NCI-H1105 (cell line): Measurements from ENCODE around the gene SORCS3.

Experiments used
- DNase-seq: peaks from one replicate; lab custom pipeline; 2025; lab: John Stamatoyannopoulos, UW

The SORCS3 gene

DNA sequence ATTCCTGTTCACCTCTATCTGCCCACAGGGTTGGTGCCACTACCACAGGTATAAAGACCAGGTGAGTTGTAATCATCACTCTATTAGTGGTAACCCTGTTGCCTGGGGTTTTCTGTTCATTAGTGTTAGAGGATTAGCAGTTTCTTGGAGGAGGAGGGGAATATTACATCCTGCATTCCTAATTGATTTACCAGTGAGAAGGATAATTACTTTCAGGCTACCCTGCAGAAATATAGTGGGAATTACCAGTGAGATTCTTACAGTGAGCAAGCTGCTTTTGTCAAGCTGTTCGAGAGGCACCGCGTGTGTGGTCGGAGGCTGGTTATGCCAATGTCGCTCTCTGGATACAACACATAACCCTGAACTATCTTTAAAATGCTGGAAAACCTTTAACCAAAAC is 280.7 kb downstream of the SORCS3 start:
- no peak for DNase-seq

DNA sequence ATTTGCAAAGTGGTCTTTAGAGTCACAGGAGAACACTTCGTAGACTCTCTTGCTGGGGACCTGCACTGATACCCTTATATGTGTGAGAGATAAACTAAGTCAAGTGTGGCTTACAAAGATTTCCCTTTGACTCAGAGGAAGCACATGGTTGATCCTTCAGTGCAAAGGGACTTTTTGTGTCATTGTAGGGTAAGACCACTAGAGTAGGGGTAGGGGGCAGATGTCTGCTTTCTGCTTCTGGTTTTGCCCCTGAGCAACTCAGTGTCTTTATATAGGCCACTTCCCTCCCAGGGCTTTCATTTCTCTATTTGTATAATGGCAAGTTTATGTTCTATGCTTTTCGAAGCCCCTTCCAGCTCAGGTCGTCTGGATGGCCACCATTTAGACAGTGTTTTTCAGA is 281.7 kb downstream of the SORCS3 start:
- DNase-seq, result no peak

DNA sequence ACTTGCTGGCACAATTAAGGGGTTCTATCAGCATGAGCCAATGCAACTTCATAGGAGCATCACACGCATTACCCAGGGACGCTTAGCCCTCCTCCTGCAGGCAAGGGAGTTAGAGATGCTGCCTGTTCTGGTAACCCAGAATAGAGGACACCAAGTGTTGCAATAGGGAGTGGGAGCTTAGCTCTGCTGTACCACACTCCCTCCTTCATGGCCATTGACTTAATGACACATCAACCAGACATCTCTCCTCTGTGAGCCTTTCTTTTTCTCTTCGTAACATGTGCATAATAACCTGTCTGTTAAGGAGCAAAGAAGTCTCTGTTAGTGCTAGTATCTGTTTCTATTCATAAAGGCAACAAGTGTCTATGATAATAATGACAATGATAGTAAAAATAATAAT is 282.4 kb downstream of the SORCS3 start:
- DNase-seq, result no peak

DNA sequence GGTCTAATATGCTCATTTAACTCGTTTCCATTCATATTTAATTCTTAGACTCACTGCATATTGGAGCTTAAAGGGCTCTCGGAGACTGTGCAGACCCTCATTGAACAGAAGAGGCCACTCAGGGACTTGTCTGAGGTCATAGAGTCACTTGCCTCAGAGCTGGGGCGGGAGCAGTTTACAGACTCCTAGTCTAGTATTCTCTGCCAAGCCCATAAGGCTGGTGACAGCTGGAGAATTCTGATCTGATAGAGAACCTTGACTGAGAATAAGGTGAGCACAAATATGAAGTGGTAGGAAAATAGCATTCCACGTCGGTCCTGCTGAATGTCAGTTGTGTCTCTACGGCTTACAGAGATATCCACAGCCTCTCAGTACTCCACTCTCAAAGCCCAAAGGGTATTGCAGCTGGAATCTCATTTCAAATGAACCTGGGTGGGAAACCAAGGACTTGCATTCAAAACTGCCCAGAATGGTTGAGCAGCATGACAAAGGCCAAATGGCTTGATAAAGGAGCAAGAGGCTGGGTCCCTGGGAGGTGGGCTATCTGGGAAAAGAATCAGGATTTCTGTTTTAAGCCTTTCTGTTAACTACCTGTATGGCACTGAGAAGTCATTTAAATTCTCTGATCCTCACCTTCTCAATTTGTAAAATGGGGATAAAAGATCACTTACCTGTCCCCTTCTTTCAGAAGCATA is 283.2 kb downstream of the SORCS3 start:
- DNase-seq, result no peak

DNA sequence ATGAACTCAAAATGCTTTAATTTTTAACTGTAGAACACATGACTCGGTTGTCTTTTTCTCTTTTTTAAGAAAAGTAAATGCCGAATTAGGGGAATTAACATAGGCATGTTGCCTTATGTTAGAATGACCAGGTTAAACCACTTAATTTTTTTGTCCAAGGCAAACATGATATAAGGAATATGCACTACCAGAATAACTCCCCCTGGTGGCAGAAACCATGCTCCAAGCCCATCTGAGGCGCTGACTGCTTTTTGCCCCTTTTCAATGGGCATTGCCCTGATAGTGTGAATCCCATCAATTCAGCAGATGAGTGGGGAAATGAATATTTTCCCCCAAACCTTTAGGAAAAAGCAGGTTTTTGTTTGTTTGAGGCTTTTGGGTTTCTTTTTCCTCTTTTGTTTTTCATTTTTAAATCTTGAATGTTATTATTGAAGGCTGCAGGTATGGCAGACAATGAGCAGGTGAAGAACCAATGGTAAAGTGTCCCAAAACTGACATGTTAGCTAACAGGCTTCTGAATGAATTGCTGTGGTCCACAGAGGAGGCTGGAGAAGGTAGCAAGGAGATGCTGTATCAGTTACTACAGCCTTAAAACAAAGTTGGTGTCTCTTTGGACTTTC is 284.3 kb downstream of the SORCS3 start:
- DNase-seq, result peak; percentile 27

DNA sequence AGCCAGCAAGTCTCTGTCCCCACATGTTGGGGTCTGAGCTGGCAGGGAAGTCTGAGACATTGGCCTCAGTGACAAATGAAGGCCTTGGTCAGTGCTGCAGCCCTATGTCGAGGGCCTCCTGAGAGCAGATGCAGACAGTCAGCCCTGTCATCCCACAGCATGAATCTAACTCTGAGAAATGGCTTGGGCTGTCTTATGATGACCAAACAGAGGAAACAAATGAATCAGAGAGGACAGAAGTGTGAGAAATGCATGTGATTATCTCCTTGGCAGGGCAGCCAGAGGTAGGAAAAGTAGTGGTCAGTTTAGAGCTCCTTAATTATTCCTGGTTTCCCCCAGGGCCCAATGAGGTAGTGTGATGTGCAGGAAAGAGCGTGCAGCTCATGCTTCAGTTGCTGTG is 287.6 kb downstream of the SORCS3 start:
- no peak for DNase-seq

DNA sequence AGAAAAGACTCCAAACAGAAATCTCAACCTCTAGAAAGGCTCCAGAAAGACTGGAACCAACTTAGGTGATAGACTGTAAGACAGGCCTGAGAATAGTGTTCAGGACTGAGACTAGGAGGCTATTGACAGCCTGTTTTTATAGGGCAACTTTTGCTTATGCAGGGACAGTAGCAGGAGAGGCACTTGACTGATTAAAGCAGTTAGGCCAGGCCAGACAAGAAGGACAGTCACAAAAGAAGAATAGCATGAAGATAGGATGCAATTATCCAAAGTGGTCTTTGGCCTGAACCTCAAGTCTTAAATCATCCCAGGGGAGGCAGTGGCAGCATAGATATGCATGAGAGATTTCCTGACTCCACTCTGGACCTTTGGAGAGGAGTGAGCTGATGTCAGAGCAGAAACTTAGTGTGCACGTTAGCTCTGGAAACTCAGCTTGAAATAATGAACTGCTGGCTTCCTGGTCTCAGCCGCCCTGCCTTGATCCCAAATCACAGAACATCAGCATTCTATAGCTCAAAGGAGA is 290.6 kb downstream of the SORCS3 start:
- no peak for DNase-seq

DNA sequence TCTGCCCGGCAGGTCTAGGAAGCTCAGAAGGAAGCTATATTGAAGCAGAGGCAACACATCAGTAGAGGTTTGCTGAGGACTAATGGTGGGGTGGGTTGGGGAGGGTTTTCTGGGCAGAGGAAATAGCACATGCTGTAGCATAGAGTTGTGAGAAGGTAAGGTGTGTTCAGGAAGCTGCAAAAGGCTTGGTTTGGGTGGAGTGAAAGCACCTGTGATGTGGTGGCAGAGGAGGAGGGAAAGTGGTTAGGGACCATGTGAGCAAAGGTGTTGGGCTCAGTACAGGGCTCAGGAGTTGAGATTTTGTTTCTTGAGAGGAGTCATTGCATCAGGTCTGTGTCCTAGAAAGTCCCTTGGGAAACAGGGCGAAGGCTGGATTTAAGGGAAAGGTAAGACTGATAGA is 294.6 kb downstream of the SORCS3 start:
- DNase-seq, result no peak

DNA sequence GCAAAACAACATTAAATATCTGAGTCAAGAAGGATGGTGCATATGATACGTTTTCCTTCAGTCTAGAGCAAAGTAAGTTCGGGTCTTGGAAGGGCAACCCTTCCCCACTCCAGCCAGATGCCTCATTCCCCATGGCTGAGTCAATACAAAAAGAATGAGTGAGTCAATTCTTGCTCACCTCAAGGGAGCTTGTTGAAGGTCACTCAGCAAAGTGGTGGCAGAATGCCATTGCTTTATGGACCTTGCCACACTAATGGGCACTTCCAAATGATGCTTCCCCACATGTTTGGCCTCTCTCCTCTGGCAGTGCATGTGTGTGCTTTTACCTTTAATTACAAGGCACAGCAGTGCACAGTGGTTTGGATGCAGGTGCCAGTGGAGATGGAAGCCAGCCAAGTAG is 296.5 kb downstream of the SORCS3 start:
- DNase-seq, result peak; percentile 74

DNA sequence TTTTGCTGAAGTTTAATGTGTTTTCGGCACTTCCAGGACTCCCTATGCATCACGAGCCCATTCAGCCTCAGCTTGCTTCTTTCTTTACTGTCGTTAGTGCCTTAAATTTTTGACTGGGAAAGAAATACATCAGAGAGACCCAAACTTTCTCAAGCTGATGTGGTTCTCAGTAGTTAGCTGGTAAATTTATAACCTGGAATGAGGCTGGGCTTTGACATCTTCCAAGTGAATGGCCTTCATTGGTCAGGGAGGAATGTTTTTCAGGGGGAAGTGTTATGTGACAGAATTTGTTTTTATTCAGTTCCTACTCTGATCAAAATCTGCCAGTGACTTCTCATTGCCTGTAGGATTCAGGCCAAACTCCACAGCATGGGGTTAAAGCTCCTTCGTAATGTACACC is 296.9 kb downstream of the SORCS3 start:
- no peak for DNase-seq

DNA sequence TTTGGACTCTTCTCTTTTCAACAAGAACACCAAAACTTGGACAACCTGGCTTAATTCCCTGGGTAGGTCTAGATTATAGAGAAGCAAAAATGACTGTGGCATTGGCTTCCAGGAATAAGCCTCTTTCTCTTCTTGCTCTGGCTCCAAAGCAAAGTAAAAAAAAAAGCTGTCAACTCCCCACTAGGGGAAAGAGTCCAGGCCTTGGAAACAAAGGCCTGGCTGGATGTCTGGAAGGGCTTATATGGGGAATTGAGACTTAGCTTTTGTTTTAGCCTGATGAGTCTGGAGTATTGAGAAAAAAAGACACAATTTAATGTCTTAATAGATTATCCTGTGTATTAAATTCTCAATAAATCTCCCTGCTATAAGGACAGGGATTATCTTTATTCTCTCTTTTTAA is 300.6 kb downstream of the SORCS3 start:
- no peak for DNase-seq

DNA sequence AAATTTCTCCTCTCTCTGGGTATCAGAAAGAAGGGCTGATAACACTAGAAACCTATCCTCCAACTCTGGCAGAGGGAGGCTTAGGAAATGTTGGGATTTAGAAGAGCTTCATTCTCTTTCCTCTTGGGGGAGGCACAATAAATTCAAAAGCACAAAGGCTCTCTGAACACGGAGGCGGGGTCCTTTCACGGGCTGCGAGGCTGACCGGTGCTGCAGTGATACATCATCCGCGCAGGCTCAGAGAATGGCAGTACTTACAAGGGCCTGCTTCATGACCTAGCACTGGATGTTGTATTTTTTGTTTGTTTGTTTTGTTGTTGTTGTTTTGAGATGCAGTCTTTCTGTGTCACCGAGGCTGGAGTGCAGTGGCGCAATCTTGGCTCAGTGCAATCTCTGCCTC is 306.2 kb downstream of the SORCS3 start:
- no peak for DNase-seq

DNA sequence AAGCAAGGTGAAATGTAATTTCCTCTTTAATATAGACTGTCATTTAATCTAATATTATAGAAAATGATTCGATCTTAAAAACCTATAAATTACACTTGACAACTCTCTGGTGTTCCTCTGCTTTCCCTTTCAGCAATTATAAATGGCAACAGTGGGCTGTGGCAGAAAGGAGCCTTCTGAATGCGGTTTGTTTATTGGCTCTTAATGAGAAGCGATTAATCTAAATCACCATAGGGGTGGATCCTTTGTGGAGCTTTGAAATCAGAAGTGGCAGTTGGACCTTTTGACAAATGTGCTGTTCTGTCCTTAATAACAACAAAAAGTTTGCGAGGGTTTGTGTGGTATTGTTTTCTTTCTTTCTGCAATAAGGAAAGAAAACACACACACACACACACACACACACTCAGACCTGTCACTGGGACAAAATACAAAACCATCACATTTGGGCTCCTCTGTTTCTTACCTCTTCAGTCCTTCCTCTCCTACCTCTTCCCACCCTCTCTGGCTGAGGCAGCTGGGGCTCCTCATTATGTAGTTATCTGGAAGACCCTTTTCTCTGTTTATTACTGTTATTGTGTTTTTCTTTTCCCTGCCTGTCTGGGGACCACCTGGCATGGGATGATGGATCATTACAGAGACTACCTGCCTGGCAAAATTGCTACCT is 316.2 kb downstream of the SORCS3 start:
- DNase-seq, result no peak

DNA sequence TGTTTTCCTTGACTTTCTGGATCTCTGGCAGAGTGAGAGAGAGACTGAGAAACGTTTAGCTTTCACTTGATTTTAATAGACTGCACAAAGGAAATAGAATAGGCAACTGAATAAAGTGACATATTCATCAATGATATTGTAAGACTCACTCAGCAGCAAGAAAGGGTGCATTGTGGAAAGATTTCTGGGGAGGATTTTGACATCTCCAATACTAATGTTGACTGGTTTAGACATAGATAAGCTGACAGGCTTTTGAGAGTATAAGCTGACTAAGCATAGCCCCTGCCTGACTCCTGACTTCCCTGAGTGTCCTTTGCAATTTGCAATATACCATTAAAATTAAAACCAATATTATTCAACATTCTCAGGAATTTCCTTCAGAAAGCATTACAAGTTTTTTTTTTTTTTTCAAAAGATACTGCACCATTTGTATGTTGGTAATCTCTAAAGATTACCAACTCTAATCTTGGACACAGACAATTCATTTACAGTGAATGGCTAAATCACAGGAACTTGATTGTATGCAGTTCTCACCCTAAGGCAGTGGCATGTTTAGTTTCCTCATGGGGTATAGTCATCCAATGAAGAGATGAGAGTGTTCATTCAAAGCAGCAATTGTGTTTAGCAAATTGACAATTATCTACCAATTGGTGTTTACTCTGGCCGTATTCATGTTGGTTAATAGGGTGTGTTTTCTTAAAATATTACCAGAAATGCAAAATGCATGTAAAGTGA is 325.6 kb downstream of the SORCS3 start:
- no peak for DNase-seq

DNA sequence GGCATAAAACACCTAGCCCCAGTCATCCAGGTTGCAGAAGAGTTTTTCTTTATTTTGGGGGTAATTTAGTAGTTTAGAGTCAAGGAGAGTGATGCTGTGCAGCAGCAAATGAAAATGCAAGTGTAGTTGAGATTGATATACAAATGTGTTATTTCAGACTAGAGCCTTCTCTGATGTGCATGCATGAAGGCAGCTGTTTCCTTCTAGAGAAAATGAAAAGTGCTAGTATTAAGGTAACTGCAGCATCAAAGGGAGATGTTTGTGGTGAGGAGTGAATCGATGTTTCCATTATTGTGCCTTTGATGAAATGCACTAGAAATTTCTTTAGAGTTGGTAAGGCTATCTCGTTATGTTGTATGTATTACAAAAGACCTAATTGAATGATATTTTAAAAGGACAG is 339.3 kb downstream of the SORCS3 start:
- no peak for DNase-seq

DNA sequence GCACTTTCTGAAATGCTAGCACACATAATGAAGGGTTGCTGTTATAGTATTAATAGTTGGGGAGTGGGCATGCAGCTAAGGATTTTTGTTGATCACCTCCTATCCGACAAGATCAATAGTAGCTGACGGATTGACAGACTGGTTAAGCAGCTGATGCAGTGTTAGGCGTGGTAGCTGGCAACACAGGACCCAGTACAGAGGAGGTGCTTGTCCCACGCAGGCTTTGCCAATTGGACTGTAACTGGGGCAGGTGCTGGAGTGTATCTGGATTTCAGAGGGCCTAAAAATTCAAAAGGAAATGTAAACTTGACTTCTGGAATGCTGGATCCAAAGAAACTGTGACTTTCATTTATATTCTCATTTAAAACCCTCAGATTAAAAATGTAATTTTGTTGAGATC is 340.9 kb downstream of the SORCS3 start:
- DNase-seq, result no peak

DNA sequence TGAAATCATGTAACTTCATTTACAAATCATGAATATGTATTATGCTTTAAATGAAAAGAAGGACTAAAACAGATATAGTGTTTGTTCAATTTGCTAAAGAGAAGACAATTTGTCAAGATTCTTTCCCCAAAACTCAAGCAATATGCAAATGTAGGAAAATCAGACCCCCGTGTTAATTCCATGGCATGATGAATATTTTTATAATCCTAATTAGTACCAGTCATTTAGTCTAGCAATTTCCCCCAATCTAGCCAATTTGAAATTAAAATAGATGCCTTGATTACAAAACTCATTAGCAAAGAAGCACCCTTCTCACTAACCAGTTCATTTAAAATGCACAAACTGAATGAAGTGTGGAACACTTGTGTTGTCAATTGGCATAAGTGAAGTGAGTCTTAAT is 347.6 kb downstream of the SORCS3 start:
- no peak for DNase-seq

DNA sequence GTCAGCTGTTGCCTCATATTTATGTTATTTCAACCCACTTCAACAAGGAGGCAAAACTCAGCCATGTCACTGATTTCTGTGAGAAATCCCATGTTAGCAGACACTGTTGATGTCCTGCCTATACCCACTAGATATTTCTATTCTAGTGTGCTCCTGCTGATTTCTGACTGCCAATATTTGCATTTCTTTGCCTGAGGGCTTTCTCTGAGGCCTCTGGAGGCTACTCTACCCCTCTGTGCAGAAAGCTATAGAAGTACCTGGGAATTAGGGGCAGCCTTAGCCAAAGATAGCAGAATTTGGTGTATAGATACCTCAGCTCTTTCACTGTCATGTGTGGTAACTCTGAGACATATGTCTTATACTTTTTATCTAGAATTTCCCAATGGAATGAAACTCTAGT is 348.8 kb downstream of the SORCS3 start:
- no peak for DNase-seq

DNA sequence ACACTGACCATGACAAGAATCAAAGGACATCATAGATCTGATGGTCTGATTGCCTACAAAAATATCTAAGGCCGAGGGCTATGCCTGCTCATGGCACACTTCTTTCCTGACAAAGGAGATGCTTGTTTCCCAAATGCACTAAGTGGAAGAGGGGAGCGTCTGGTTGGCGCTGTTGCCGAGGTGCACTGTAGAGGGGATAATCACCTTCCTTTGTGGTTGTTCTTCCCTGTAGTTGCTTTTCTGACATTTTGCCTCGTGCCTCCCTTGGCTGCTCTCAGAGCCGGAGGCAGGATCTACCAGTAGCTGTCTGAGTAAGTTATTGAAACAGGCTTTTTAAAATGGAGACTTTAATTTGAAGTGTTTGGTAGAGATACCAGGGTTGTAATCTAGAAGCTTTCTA is 352.0 kb downstream of the SORCS3 start:
- no peak for DNase-seq

DNA sequence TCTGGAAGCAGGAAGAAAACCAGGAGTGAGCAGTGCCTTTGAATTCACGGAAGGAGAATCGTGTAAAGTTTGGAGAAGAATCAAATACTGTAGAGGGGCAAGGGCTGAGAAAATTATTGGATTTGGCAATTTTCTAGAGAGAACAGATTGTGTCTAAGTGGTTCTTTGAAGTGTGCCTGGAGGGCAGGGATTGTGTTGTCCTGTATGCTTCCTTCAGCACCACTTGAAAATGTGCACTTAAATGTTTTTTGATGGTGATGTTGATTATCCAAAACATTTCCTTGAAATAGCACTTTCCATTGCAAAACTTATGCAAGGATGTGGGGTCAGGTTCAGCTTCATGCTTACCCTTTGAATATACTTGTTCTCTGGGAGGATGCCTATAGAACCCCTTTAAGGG is 360.2 kb downstream of the SORCS3 start:
- DNase-seq, result no peak

DNA sequence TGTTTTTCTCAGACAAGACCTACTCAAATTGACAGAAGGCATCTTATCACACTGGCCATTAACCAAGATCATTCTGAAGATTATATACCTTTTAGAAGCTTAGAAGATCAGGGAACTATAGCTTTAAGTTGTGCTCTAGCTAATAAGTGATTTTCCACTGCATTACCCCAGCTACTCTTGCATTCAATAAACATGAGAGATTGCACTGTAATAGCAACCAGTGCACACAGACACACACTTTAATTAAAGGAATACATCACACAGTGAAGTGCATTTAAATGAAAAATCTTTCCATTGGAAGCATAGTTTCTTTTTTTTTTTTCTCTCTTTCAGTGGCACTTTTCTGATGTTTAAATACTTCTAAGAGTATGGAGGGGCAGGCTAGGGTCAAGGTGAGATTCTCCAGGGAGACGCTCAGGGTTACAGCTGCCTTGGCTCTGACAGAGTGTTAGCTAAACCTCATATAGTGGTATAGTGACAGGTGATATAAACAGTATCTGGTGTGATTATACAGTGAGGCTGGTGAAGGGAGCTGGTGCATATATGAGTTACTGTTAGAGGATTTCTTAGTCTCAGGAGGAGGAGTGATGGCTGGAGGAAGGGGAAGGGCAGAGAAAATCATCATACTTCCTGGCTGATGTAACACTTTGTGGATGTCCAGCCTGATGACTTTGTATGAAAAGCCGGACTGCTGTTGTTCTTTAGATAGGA is 369.5 kb downstream of the SORCS3 start:
- DNase-seq, result no peak

DNA sequence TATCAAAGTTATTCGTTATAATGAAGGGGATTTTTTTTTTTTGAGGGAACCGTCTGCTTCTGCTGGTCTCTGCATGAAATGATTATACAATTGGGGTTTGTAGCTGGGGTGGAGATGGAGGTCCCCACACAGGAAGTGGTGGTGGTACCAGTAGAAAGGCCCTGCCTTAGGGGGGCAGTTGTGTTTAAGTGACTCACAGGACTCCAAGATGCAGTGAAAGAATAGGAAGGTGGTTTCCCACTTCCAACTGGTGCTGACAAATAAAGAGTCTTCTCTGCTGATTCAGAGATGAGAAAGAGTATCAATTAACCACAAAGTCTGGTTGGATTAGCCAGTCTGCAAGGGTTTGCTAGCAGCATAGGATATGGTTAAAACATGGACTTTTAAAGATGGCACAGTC is 376.0 kb downstream of the SORCS3 start:
- DNase-seq, result no peak
